Lower lobe of right lung (tissue), 2 donors: Measurements from ENCODE around the gene DDX49. TPM values are rescaled to one million over a fixed set of nuclear protein-coding genes. Genes with fewer than 3 reads are reported as not detected.

Source experiments
- ATAC-seq, 2 donors: fragments of 200-7000 bp; cut with Tn5 transposase; one replicate each; pipeline ENCODE4 v1.9.1; 2020 to 2022; ENCODE audit warnings: mild to moderate bottlenecking in 2 of 2, moderate library complexity in 2 of 2
- DNase-seq: peaks from one replicate; pipeline ENCODE4 v3.0.0-alpha.2; 2020
- H3K27ac ChIP-seq: fragments of 200-600 bp; one replicate; pipeline ENCODE4 v1.8.0; 2022
- H3K27me3 ChIP-seq: fragments of 200-600 bp; one replicate; pipeline ENCODE4 v1.8.0; 2022; ENCODE audit warnings: low read depth
- H3K36me3 ChIP-seq: fragments of 200-600 bp; one replicate; pipeline ENCODE4 v1.8.0; 2022; ENCODE audit warnings: mild to moderate bottlenecking
- H3K4me1 ChIP-seq: fragments of 200-600 bp; one replicate; pipeline ENCODE4 v1.8.0; 2022
- H3K4me3 ChIP-seq: fragments of 200-600 bp; one replicate; pipeline ENCODE4 v1.8.0; 2022; ENCODE audit warnings: mild to moderate bottlenecking
- H3K9me3 ChIP-seq: fragments of 200-600 bp; one replicate; pipeline ENCODE4 v1.8.0; 2022
- intact Hi-C: fragments of 100-400 bp; cut with DNase I; formaldehyde crosslinking; loops from one replicate; pipeline ENCODE4 v1.11.0; 2022
- total RNA-seq: library from RNA; stranded (reverse); fragmentation: NEBNext Ultra II Directional; extraction: Animal tissue kit (Norgen Biotek cat#: 25700); gene quantifications from one replicate; pipeline ENCODE4 v1.2.1, GENCODE V29; 2021
- TF ChIP-seq, protein P1 (sequence below): fragments of 200-600 bp; IDR thresholded peaks from one replicate; pipeline ENCODE4 v1.8.0; 2022; ENCODE audit warnings: antibody characterized with exemption, mild to moderate bottlenecking
- donor health status: DM: no; HTN: yes; CAD: no; lungs with severe emphysema.

DDX49 gene
- total RNA-seq, 1 donor from 2014 or later = 32.2 TPM

- Histone ChIP-seq H3K4me3 (no peak overlapping the region), H3K4me1 (peaks cover 29% of the 10 kb centered on the region), H3K36me3 (peaks cover 61% of the 10 kb centered on the region), H3K27ac (no peak overlapping the region), H3K27me3 (no peaks in the 10 kb centered on the region), H3K9me3 (no peaks in the 10 kb centered on the region)
- intact Hi-C loops = no loop called here
- no peak for ATAC-seq
- TF ChIP-seq, protein P1, sequence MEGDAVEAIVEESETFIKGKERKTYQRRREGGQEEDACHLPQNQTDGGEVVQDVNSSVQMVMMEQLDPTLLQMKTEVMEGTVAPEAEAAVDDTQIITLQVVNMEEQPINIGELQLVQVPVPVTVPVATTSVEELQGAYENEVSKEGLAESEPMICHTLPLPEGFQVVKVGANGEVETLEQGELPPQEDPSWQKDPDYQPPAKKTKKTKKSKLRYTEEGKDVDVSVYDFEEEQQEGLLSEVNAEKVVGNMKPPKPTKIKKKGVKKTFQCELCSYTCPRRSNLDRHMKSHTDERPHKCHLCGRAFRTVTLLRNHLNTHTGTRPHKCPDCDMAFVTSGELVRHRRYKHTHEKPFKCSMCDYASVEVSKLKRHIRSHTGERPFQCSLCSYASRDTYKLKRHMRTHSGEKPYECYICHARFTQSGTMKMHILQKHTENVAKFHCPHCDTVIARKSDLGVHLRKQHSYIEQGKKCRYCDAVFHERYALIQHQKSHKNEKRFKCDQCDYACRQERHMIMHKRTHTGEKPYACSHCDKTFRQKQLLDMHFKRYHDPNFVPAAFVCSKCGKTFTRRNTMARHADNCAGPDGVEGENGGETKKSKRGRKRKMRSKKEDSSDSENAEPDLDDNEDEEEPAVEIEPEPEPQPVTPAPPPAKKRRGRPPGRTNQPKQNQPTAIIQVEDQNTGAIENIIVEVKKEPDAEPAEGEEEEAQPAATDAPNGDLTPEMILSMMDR = no peak
- no peak for DNase-seq
Measured at GRCh38 chr19:18922228-18922985, 2.9 kb downstream of the DDX49 start.

DNA sequence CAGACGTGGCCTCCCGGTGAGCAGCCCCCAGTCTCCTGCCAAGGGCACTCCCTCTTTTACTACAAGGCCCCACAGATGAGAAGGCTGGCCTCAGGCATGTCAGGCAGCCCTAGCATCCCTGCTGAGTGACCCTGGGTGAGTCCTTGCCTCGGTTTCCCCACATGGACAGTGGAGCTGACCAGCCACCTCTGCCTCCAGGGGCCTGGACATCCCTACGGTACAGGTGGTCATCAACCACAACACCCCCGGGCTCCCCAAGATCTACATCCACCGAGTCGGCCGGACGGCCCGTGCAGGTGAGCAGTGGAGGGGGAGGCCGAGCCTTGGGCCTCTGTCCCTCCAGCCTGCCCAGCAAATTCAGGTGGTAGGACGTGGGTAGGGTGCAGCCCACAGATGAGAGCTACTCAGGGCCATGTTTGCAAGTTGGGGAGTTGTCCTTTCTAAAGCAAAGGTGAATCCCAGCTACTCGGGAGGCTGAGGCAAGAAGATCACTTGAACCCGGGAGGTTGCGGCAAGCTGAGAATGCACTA, 5.2 kb downstream of the DDX49 start:
- TF ChIP-seq, protein P1 = no peak
- Histone ChIP-seq H3K4me3 (no peak overlapping the region), H3K9me3 (no peaks in the 10 kb centered on the region), H3K27ac (no peak overlapping the region), H3K27me3 (no peaks in the 10 kb centered on the region), H3K4me1 (peaks cover 16% of the 10 kb centered on the region), H3K36me3 (peaks cover 84% of the 10 kb centered on the region)
- ATAC-seq (no peak), DNase-seq (no peak)
- intact Hi-C loops = no loop called here

DNA sequence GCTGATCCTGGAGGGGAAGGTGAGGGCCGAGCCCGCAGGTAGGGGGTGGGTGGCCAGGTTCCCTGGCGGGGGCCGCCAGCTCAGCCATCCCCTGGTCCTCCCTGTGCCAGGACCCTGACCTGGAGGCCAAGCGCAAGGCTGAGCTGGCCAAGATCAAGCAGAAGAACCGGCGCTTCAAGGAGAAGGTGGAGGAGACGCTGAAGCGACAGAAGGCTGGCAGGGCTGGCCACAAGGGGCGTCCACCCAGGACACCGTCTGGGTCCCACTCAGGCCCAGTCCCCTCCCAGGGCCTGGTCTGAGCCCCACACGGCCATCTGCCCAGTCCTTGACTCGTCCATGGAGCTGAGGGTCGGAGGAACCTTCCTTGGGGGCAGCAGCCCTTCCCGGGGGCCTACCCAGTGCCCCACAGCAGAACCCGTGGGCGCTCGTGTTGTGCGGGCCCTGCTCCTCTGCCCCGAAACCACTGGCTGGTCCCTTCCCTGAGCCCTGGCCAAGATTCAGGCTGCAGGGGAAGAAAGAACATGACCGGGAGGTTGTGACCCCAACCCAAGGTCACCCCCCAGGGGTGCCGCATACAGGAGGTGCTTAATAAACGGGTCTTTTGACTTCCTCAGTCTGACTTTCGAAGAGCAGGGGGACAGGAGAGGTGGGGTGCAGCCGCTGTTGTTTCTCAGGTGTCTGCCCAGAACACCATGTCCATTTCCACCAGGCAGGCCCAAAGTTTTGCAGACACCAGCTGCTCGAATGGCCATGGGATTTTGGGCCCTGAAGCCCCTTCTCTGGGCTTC, 8.7 kb downstream of the DDX49 start:
- TF ChIP-seq, protein P1 = no peak

GRCh38 chr19:18929311-18929710, 9.8 kb downstream of the DDX49 start:
- H3K9me3 ChIP-seq = no peaks in the 10 kb centered on the region
- peaks cover 74% of the 10 kb centered on the region for H3K36me3 ChIP-seq
- no peak overlapping the region for H3K27ac ChIP-seq
- no peaks in the 10 kb centered on the region for H3K27me3 ChIP-seq
- TF ChIP-seq, protein P1 = no peak
- ATAC-seq (no peak), DNase-seq (no peak)
- no peak overlapping the region for H3K4me3 ChIP-seq
- H3K4me1 ChIP-seq = no peaks in the 10 kb centered on the region
- intact Hi-C loops = no loop called here

More for the DNA sequence above, 8.7 kb downstream of the DDX49 start:
- no peaks in the 10 kb centered on the region for H3K4me1 ChIP-seq
- no peak overlapping the region for H3K4me3 ChIP-seq
- DNase-seq (no peak), ATAC-seq (no peak)
- no peak overlapping the region for H3K27ac ChIP-seq
- no peaks in the 10 kb centered on the region for H3K9me3 ChIP-seq
- peaks cover 80% of the 10 kb centered on the region for H3K36me3 ChIP-seq
- intact Hi-C loops = no loop called here
- H3K27me3 ChIP-seq = no peaks in the 10 kb centered on the region

- H3K27ac ChIP-seq = no peak overlapping the region
- intact Hi-C loops = no loop called here
- H3K4me1 ChIP-seq = no peaks in the 10 kb centered on the region
- no peaks in the 10 kb centered on the region for H3K9me3 ChIP-seq
- ATAC-seq (no peak), DNase-seq (no peak)
- peaks cover 55% of the 10 kb centered on the region for H3K36me3 ChIP-seq
- H3K27me3 ChIP-seq = no peaks in the 10 kb centered on the region
- TF ChIP-seq, protein P1 = no peak
- H3K4me3 ChIP-seq = no peak overlapping the region
Measured at GRCh38 chr19:18931316-18932162, 12.0 kb downstream of the DDX49 start.
